HG03575 (cell line): ENCODE results near the gene CAP1.
"Not testable (repeated sequence)": the region's sequence is repeated elsewhere in the genome, so short reads cannot be mapped to it uniquely, and the experiment has no call there.

ENCODE experiments used
- ATAC-seq: cut with Tn5 transposase; IDR thresholded peaks from one replicate; pipeline ENCODE4 v1.9.1; 2021; ENCODE audit not compliant: unreplicated experiment, insufficient number of reproducible peaks, low FRiP score; ENCODE audit errors: extremely low read depth

CAP1 gene, protein sequence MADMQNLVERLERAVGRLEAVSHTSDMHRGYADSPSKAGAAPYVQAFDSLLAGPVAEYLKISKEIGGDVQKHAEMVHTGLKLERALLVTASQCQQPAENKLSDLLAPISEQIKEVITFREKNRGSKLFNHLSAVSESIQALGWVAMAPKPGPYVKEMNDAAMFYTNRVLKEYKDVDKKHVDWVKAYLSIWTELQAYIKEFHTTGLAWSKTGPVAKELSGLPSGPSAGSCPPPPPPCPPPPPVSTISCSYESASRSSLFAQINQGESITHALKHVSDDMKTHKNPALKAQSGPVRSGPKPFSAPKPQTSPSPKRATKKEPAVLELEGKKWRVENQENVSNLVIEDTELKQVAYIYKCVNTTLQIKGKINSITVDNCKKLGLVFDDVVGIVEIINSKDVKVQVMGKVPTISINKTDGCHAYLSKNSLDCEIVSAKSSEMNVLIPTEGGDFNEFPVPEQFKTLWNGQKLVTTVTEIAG

DNA sequence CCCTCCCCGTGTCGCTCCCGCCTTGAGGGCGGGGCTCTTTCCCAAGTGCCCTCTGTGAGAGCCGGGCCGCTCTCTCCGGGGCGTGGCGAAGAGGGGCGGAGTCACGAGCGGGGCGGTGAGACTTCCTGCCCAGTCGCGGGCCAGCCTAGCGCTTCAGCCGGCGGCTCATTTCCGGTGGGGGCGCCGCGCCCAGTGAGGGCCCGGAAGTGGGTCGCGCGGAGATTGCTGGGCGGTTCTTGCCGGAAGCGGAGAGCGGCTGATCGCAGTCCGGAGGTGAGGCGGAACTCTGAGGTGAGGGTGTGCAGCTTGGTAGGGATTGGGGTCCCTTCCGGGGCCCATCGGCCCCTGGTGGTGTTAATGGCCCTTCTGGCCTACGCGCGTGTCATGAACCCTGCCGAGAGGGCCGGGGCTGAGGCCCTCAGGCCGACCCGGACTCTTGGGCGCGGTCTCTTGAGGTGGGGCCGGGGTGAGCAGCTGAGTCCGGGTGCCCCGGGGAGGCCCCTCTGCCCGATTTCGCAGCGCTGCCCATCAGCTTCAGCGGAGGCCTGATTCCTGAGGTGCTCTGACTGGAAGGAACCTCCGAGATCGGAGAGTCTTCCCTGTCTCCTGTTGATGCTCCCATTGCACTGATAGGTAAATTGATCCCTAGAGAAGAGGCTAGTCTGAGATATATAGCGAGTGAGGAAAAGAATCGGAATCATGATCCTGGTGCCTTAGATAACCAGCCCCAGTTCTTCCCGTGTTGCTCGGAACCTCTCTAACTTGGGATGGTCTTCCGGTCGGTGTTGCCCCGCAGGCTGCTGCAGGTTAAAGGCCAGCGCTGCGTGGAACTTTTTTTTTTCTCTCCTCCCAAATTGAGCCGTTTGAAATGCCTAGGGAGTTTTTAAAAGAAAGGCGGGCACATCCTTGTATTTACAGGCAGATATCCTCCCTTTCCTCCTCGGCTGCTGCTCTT, at the start of gene CAP1:
Gene CAP1 (plus strand): TSS at position 219 of the 955 bp plus-strand sequence. CDS start 18,618 bp downstream, outside the sequence.
- peak; percentile 34 for ATAC-seq

- no peak for ATAC-seq
These were observed 48.3 kb upstream of the CAP1 start for GRCh38 chr1:39992234-39992633.

DNA sequence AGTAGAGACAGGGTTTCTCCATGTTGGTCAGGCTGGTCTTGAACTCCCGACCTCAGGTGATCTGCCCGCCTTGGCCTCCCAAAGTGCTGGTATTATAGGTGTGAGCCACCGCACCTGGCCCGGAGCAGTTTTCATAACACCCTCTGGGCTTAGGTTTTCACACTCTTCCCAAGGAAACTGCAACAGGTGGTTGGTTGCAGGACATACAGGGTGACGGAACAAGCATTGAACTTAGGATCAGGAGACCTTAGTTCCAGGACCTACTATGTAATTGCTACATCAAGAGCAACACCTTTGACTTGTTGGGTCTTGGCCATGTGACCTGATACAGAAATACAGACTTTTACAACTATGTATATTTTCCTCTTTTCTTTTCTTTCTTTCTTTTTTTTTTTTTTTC, 47.6 kb upstream of the CAP1 start:
- no peak for ATAC-seq

DNA sequence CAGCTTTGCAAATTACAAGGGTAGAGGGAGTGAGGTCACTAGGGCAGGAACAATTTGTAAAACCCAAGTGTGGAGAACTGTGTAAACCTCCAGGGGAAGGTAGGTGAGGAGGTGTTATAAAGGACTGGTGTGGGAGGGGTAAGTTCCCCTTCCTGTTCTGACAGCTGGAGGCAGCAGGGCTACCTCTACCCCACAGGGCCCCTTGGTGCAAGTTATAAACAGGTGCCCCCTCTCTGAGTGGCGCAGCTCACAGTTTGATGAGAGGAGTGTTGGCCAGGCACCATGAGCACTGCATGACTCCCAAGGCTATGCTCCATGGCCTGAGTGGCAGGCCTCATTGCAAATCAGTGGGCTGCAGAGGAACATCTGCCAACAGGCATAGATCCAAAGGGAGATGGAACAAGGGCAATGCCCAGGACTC, 44.5 kb upstream of the CAP1 start:
- ATAC-seq = no peak

DNA sequence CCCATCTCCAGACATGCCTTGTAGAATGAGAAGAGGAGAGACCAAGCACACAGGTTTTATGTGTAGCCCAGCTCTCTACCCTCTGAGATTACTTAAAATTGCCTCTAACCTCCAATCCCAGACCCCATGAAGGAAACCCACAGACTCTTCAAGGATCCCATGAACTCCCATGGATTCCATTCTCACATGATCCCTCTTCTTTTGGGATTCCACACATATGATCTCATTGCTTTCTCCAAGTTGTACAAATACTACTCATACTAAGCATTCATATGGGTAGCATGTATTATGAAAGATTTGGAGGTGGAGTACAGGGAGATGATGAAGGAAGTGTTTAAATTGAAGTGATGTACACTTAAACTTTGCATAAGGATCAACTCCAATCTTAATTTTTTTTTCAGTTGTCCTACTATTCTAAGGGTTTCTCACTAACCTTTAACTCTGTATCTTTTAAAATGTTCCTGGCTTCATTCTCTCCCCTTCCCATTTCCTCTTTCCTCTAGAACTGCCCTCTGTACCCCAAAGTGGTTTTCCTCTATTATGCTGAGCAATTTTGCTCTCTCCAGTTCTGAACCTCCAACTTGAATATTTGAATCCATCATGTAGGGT, 44.0 kb upstream of the CAP1 start:
- no peak for ATAC-seq

- no peak for ATAC-seq
These were observed 39.1 kb upstream of the CAP1 start for GRCh38 chr1:40001456-40001855.

GRCh38 chr1:40003156-40004093, 37.1 kb upstream of the CAP1 start:
- no peak for ATAC-seq

DNA sequence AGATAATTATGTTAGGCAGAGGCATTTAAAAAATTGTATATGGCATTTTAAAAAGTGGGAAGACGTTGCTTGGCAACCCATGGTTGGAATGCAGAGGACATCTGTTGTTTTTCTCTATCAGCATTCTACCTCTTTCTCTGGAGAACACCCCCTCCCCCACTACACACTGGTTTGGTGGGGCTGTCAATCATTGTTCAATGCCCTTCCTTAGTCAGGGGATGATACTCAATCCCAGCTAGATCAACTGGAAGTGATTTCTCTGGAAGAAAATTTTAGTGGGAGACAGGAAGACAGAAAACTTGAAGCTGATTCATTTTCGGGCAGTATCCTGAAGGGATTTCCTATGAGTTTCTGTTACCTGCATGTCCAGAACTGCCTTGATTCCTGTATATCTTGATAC, 35.7 kb upstream of the CAP1 start:
- no peak for ATAC-seq

DNA sequence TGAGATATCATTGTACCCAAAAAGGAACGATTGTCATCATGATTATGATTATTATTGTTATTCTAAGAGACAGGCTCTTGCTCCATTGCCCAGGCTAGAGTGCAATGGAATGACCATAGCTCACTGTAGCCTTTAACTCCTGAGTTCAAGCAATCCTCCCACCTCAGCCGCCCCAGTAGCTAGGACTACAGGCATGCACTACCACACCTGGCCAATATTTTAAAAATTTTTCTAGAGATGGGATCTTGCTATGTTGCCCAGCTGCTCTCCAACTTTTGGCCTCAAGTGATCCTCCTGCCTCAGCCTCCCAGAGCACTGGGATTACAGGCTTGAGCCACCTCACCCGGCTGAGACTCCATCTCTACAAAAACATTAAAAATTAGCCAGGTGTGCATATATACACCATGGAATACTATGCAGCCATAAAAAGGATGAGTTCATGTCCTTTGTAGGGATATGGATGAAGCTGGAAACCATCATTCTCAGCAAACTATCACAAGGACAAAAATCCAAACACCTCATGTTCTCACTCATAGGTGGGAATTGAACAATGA, 33.0 kb upstream of the CAP1 start:
- not testable (repeated sequence) for ATAC-seq

DNA sequence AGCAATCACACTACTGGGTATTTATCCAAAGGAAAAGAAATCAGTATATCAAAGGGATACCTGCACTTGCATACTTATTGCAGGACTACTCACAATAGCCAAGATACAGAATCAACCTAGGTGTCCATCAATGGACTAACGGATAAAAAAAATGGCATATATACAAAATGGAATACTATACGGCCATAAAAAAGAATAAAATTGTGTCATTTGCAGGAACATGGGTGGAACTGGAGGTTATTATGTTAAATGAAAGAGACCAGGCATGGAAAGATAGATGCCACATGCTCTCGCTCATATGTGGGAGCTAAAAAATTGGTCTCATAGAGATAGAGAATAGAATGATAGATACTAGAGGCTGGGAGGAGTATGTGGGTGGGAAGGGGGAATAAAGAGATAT, 29.3 kb upstream of the CAP1 start:
- ATAC-seq = no peak

DNA sequence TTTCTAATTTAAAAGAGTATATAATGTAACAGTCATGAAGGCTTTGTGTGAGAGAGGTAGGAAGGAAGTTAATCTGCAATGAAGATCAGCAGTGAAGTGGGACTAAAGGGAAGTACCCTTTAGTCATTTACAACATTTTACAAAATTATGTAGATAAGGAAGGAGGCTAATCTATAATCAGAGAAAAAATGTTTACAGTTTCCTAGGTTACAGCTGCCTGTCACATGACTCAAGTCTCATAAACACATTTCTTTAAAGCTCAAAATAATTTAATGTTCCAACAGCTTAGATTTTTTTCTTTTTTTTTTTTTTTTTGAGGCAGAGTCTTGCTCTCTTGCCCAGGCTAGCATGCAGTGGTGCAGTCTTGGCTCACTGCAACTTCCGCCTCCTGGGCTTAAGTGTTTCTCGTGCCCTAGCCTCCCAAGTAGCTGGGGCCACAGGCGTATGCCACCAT, 26.2 kb upstream of the CAP1 start:
- no peak for ATAC-seq

DNA sequence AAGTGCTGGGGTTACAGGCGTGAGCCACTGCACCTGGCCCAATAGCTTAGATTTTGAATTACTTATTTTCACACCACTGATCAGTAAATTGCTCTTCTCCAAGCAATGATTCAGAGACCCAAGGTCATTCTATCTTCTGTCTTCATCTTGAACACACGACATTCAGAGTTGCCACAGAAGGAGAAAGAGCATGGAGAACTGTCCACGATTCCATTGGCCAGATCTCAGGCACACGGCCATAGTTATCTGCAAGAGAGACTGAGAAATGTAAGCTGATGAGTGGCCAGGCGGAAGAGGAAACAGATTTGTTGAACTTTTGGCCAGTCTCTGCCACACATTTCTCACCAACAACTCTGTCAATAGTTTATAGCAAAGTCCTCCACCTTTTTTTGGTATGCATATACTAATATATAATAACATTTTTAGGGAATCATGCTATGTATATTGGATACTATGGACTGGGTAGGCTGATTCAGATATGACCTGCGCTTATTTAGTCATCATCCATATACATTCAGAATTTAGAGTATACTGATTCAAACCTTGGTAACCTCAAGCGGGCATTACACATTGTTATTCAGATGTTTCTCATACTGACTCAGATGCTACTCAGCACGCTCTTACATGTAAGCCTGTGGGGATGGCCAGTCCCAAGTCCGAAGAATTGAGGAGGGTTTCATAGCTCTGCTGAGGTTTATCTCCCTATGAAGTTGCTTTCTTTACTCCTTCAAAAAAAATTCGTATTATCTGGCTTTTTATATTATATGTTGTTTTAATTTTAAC, 25.5 kb upstream of the CAP1 start:
- no peak for ATAC-seq

- ATAC-seq = no peak
These were observed 22.5 kb upstream of the CAP1 start for GRCh38 chr1:40017951-40018575.

DNA sequence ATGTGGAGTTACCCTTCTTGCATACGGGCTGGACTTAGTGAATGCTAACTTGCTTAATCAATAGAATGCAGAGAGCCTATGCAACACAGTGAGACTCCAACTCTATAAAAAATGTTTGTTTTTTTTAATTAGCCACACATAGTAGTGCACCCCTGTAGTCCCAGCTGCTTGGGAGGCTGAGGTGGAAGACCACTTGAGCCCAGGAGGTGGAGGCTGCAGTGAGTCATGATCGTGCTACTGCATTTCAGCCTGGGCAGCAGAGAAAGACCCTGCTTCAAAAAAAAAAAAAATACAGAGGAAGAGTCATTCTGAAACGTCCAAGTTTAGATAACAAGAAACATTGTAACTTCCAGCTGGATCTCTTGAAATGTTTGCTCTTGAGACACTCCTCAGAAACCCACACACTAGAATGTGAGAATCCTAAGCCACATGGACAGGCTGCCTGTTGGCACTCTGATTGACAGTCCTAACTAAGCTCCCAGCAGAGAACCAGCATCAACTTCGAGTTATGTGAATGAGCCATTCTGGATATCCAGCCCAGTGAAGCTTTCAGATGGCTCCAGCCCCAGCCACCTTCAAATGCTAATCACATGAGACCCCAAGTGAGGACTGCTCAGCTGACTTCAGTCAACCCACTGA, 20.0 kb upstream of the CAP1 start:
- no peak for ATAC-seq

- ATAC-seq = no peak
These were observed 17.1 kb upstream of the CAP1 start for GRCh38 chr1:40023379-40023944.

DNA sequence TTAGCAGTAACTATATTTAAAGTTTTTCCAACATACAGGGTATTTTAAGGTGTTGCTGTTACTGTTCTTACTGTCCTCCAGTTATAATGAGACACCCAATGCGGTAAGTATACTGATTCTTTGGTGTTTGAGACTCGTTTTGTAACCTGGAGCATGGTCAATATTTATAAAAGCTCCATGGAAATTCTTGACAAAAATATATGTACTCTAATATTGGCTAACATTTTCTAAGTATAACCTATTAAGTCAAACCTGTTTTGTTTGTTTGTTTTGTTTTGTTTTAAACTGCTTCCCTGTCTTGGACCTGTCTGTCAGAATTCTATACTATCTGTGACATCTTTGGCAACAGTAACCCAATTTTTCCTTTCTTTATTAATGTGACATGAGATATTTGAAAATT, 15.9 kb upstream of the CAP1 start:
- no peak for ATAC-seq
